Osteocyte (in vitro differentiated cells): Measurements from ENCODE around the gene NKIRAS2. TPM values are rescaled to one million over a fixed set of nuclear protein-coding genes. Genes with fewer than 3 reads are reported as not detected.

Source experiments
- DNase-seq: peaks from one replicate; pipeline ENCODE4 v3.0.0; 2021; ENCODE audit warnings: mixed read lengths; ENCODE audit not compliant: unreplicated experiment; ENCODE audit errors: extremely low spot score
- H3K27ac Mint-ChIP-seq: one replicate; pipeline ENCODE4 v1.8.0; 2021; ENCODE audit warnings: mild to moderate bottlenecking, mixed read lengths; ENCODE audit not compliant: unreplicated experiment
- H3K27me3 Mint-ChIP-seq: one replicate; pipeline ENCODE4 v1.8.0; 2021; ENCODE audit warnings: mixed read lengths; ENCODE audit not compliant: unreplicated experiment
- H3K36me3 Mint-ChIP-seq: one replicate; pipeline ENCODE4 v1.8.0; 2021; ENCODE audit warnings: mixed read lengths; ENCODE audit not compliant: unreplicated experiment
- H3K4me1 Mint-ChIP-seq: one replicate; pipeline ENCODE4 v1.8.0; 2021; ENCODE audit warnings: mixed read lengths; ENCODE audit not compliant: unreplicated experiment
- H3K4me3 Mint-ChIP-seq: one replicate; pipeline ENCODE4 v1.8.0; 2021; ENCODE audit warnings: mild to moderate bottlenecking, moderate library complexity, mixed read lengths; ENCODE audit not compliant: unreplicated experiment
- H3K9me3 Mint-ChIP-seq: one replicate; pipeline ENCODE4 v1.8.0; 2021; ENCODE audit warnings: mixed read lengths; ENCODE audit not compliant: unreplicated experiment
- CTCF ChIP-seq: fragments of 200-600 bp; sonication (generic); IDR thresholded peaks from 2 replicates; pipeline ENCODE4 v1.5.0; 2021; ENCODE audit warnings: antibody characterized with exemption, mild to moderate bottlenecking, moderate library complexity
- total RNA-seq: library from RNA; stranded (reverse); gene quantifications from 2 replicates; pipeline ENCODE4 v1.2.1, GENCODE V29; 2021

The NKIRAS2 gene
- total RNA-seq, 1 donor from 2014 or later: 48.9 TPM

- Mint-ChIP-seq H3K4me1 (peaks cover 13% of the 10 kb centered on the region), H3K4me3 (no peak overlapping the region), H3K27me3 (no peaks in the 10 kb centered on the region), H3K36me3 (peaks cover 44% of the 10 kb centered on the region), H3K27ac (no peak overlapping the region), H3K9me3 (no peaks in the 10 kb centered on the region)
- no peak for TF ChIP-seq CTCF
- no peak for DNase-seq
Observed at GRCh38 chr17:41973408-41973811, 46.5 kb upstream of the NKIRAS2 start.

- TF ChIP-seq CTCF: no peak
- Mint-ChIP-seq H3K27ac (no peak overlapping the region), H3K27me3 (no peaks in the 10 kb centered on the region), H3K36me3 (peaks cover 44% of the 10 kb centered on the region), H3K4me1 (peaks cover 13% of the 10 kb centered on the region), H3K4me3 (no peak overlapping the region), H3K9me3 (no peaks in the 10 kb centered on the region)
- no peak for DNase-seq
Observed at GRCh38 chr17:41974031-41974430, 45.9 kb upstream of the NKIRAS2 start.

- TF ChIP-seq CTCF: no peak
- DNase-seq: no peak
- H3K27me3 Mint-ChIP-seq: no peaks in the 10 kb centered on the region
- H3K4me1 Mint-ChIP-seq: peaks cover 10% of the 10 kb centered on the region
- H3K27ac Mint-ChIP-seq: peak overlapping the region; percentile 23
- H3K9me3 Mint-ChIP-seq: no peaks in the 10 kb centered on the region
- peaks cover 44% of the 10 kb centered on the region for H3K36me3 Mint-ChIP-seq
- no peak overlapping the region for H3K4me3 Mint-ChIP-seq
Observed at GRCh38 chr17:41974658-41975057, 45.2 kb upstream of the NKIRAS2 start.

GRCh38 chr17:41975099-41976083 is 44.5 kb upstream of the NKIRAS2 start:
- H3K27ac Mint-ChIP-seq: no peak overlapping the region
- H3K9me3 Mint-ChIP-seq: no peaks in the 10 kb centered on the region
- H3K36me3 Mint-ChIP-seq: peaks cover 45% of the 10 kb centered on the region
- H3K4me1 Mint-ChIP-seq: peaks cover 6% of the 10 kb centered on the region
- H3K27me3 Mint-ChIP-seq: no peaks in the 10 kb centered on the region
- no peak overlapping the region for H3K4me3 Mint-ChIP-seq
- no peak for TF ChIP-seq CTCF
- no peak for DNase-seq

- H3K36me3 Mint-ChIP-seq: peaks cover 49% of the 10 kb centered on the region
- no peaks in the 10 kb centered on the region for H3K27me3 Mint-ChIP-seq
- no peak for DNase-seq
- no peak overlapping the region for H3K4me3 Mint-ChIP-seq
- H3K4me1 Mint-ChIP-seq: peaks cover 4% of the 10 kb centered on the region
- H3K27ac Mint-ChIP-seq: no peak overlapping the region
- TF ChIP-seq CTCF: no peak
- no peaks in the 10 kb centered on the region for H3K9me3 Mint-ChIP-seq
Observed at GRCh38 chr17:41976142-41976768, 43.6 kb upstream of the NKIRAS2 start.
